Neural cell (in vitro differentiated cells): ENCODE results near the gene SLC5A5.

ENCODE experiments used
- CTCF ChIP-seq: fragments of 450-650 bp; IDR thresholded peaks from 2 replicates; pipeline ENCODE4 v1.5.1; 2014; ENCODE audit warnings: antibody characterized with exemption, mild to moderate bottlenecking, moderate library complexity; ENCODE audit not compliant: poor library complexity, severe bottlenecking
- EP300 ChIP-seq: fragments of 450-650 bp; conservative IDR thresholded peaks from 2 replicates; pipeline ENCODE4 v1.6.1; 2014; ENCODE audit warnings: antibody characterized with exemption, mild to moderate bottlenecking, moderate library complexity; ENCODE audit not compliant: poor library complexity, severe bottlenecking
- EZH2 ChIP-seq: fragments of 200-600, 300-800 bp; shearing (Covaris generic), sonication (generic); IDR thresholded peaks from 2 replicates; pipeline ENCODE4 v1.6.1; 2014; ENCODE audit warnings: antibody characterized with exemption, low read length, borderline replicate concordance, mild to moderate bottlenecking; ENCODE audit not compliant: insufficient read depth, poor library complexity, severe bottlenecking
- MXI1 ChIP-seq: fragments of 450-650 bp; conservative IDR thresholded peaks from 2 replicates; pipeline ENCODE4 v1.6.1; 2014; ENCODE audit warnings: antibody characterized with exemption, mild to moderate bottlenecking; ENCODE audit not compliant: poor library complexity, severe bottlenecking
- POLR2AphosphoS5 ChIP-seq: IDR thresholded peaks from 2 replicates; pipeline ENCODE4 v1.6.1; 2012
- RAD21 ChIP-seq: fragments of 450-650 bp; conservative IDR thresholded peaks from 2 replicates; pipeline ENCODE4 v1.6.1; 2014; ENCODE audit warnings: antibody characterized with exemption, mild to moderate bottlenecking, moderate library complexity

- TF ChIP-seq CTCF (no peak), POLR2AphosphoS5 (no peak), EZH2 (no peak), MXI1 (no peak), RAD21 (no peak), EP300 (no peak)
Observed at GRCh38 chr19:17836530-17836929, 35.2 kb upstream of the SLC5A5 start.
